MM.1S (cell line): ENCODE data around the gene ABTB2.

ENCODE experiments used
- DNase-seq: peaks from one replicate; pipeline ENCODE4 v3.0.0-alpha.2; 2015
- H2AFZ ChIP-seq: fragments of 300-600 bp; sonication (generic); 2 replicates; pipeline ENCODE4 v1.6.0; 2016; ENCODE audit warnings: antibody characterized with exemption, low read length
- H3F3A ChIP-seq: fragments of 300-600 bp; sonication (generic); 2 replicates; pipeline ENCODE4 v1.6.1; 2016; ENCODE audit warnings: mild to moderate bottlenecking, antibody characterized with exemption, low read length, moderate library complexity, mixed read lengths; ENCODE audit not compliant: insufficient read depth
- H3K27ac ChIP-seq: fragments of 300-600 bp; sonication (generic); 2 replicates; pipeline ENCODE4 v1.5.1; 2016; ENCODE audit warnings: mild to moderate bottlenecking, low read length
- H3K27me3 ChIP-seq: fragments of 300-600 bp; sonication (generic); replicated peaks from 2 replicates; pipeline ENCODE4 v1.6.0; 2016; ENCODE audit warnings: low read length; ENCODE audit not compliant: insufficient read depth
- H3K36me3 ChIP-seq: fragments of 300-600 bp; sonication (generic); replicated peaks from 2 replicates; pipeline ENCODE4 v1.6.1; 2016; ENCODE audit warnings: mild to moderate bottlenecking, low read length, mixed read lengths; ENCODE audit not compliant: insufficient read depth
- H3K4me1 ChIP-seq: fragments of 300-600 bp; sonication (generic); 2 replicates; pipeline ENCODE4 v1.6.1; 2016; ENCODE audit warnings: low read length, mixed read lengths
- H3K4me2 ChIP-seq: fragments of 300-600 bp; sonication (generic); 2 replicates; pipeline ENCODE4 v1.6.0; 2016; ENCODE audit warnings: low read depth, low read length
- H3K4me3 ChIP-seq: fragments of 300-600 bp; sonication (generic); 2 replicates; pipeline ENCODE4 v1.5.1; 2016; ENCODE audit warnings: low read length, mixed read lengths
- H3K79me2 ChIP-seq: fragments of 300-600 bp; sonication (generic); 2 replicates; pipeline ENCODE4 v1.6.1; 2016; ENCODE audit warnings: mixed run types, low read length, mixed read lengths
- H3K9ac ChIP-seq: fragments of 300-600 bp; sonication (generic); 2 replicates; pipeline ENCODE4 v1.6.1; 2016; ENCODE audit warnings: low read length, mixed read lengths
- H3K9me2 ChIP-seq: fragments of 300-600 bp; sonication (generic); replicated peaks from 2 replicates; pipeline ENCODE4 v1.6.1; 2016; ENCODE audit warnings: mild to moderate bottlenecking, low read length, mixed read lengths; ENCODE audit not compliant: insufficient read depth
- H3K9me3 ChIP-seq: fragments of 300-600 bp; sonication (generic); replicated peaks from 2 replicates; pipeline ENCODE4 v1.6.1; 2016; ENCODE audit warnings: mild to moderate bottlenecking, low read length, mixed read lengths; ENCODE audit not compliant: insufficient read depth
- H4K20me1 ChIP-seq: fragments of 300-600 bp; sonication (generic); 2 replicates; pipeline ENCODE4 v1.6.1; 2016; ENCODE audit warnings: mild to moderate bottlenecking, low read length, moderate library complexity, mixed read lengths; ENCODE audit not compliant: insufficient read depth
- EZH2 ChIP-seq: fragments of 300-600 bp; sonication (generic); optimal IDR thresholded peaks from 2 replicates; pipeline ENCODE3; 2017; ENCODE audit warnings: low read depth, mild to moderate bottlenecking, antibody characterized with exemption, low read length, mixed read lengths
- EZH2phosphoT487 ChIP-seq: fragments of 300-600 bp; sonication (generic); IDR thresholded peaks from 2 replicates; pipeline ENCODE4 v1.6.1; 2018; ENCODE audit warnings: antibody characterized with exemption, low read length
- TF ChIP-seq, protein P1 (sequence below): fragments of 300-600 bp; sonication (generic); IDR thresholded peaks from 2 replicates; pipeline ENCODE4 v1.5.1; 2016; ENCODE audit warnings: antibody characterized with exemption, low read length, mixed read lengths

The ABTB2 gene

DNA sequence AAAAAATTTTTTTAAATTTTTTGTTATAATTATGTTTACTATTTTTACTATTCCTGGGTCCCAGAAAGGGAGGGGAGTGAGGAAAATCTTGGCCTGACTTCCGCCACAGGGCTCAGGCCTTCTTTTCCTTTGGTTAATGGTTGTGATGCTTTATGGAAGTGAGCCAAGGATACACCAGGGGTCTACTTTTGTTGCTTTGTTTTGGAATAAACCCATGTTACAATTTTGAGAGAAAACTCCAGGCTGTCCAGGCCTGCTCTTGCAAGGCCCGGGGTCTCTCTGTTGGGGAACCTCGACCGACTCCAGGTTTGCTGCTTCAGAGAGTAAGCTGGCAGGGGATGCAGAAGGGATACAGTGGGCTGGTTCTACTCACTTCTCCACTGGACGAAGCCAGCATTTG is 84.7 kb downstream of the ABTB2 start:
- H3F3A ChIP-seq, result no peaks in the 10 kb centered on the region
- no peaks in the 10 kb centered on the region for H3K9me2 ChIP-seq
- H3K4me2 ChIP-seq, result no peak overlapping the region
- no peaks in the 10 kb centered on the region for H4K20me1 ChIP-seq
- no peaks in the 10 kb centered on the region for H3K79me2 ChIP-seq
- TF ChIP-seq, protein P1, sequence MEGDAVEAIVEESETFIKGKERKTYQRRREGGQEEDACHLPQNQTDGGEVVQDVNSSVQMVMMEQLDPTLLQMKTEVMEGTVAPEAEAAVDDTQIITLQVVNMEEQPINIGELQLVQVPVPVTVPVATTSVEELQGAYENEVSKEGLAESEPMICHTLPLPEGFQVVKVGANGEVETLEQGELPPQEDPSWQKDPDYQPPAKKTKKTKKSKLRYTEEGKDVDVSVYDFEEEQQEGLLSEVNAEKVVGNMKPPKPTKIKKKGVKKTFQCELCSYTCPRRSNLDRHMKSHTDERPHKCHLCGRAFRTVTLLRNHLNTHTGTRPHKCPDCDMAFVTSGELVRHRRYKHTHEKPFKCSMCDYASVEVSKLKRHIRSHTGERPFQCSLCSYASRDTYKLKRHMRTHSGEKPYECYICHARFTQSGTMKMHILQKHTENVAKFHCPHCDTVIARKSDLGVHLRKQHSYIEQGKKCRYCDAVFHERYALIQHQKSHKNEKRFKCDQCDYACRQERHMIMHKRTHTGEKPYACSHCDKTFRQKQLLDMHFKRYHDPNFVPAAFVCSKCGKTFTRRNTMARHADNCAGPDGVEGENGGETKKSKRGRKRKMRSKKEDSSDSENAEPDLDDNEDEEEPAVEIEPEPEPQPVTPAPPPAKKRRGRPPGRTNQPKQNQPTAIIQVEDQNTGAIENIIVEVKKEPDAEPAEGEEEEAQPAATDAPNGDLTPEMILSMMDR, result no peak
- H3K36me3 ChIP-seq, result no peaks in the 10 kb centered on the region
- H2AFZ ChIP-seq, result no peak overlapping the region
- no peak overlapping the region for H3K4me3 ChIP-seq
- no peak for DNase-seq
- H3K9ac ChIP-seq, result no peak overlapping the region
- no peaks in the 10 kb centered on the region for H3K27me3 ChIP-seq
- no peaks in the 10 kb centered on the region for H3K4me1 ChIP-seq
- H3K9me3 ChIP-seq, result no peaks in the 10 kb centered on the region
- no peak overlapping the region for H3K27ac ChIP-seq

DNA sequence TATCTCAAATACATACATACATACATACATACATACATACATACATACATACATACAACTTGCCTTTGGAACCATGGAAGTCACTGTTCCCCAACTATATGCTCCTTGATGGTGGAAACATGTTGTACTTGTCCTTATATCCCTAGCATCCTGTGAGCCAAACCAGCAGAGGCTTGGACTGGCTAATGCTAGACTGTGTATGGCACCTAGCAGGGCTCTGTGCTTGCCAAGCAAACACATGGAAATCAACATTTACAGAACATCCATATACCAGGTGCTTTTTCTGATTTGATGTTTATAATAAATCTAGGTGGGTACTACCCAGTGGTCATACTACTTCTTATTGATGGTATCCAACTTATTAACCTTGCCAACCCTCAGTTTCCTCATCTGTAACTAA is 86.1 kb downstream of the ABTB2 start:
- no peak for TF ChIP-seq EZH2phosphoT487
- TF ChIP-seq EZH2, result no peak
- TF ChIP-seq, protein P1, result no peak
- no peaks in the 10 kb centered on the region for H3F3A ChIP-seq
- H3K36me3 ChIP-seq, result no peaks in the 10 kb centered on the region
- H3K9ac ChIP-seq, result no peak overlapping the region
- H3K4me1 ChIP-seq, result no peaks in the 10 kb centered on the region
- no peak for DNase-seq
- H3K27ac ChIP-seq, result no peak overlapping the region
- H3K27me3 ChIP-seq, result no peaks in the 10 kb centered on the region
- H3K9me3 ChIP-seq, result no peaks in the 10 kb centered on the region
- no peak overlapping the region for H2AFZ ChIP-seq
- no peaks in the 10 kb centered on the region for H3K79me2 ChIP-seq
- no peaks in the 10 kb centered on the region for H4K20me1 ChIP-seq
- H3K4me3 ChIP-seq, result no peak overlapping the region
- H3K4me2 ChIP-seq, result no peak overlapping the region
- H3K9me2 ChIP-seq, result no peaks in the 10 kb centered on the region

DNA sequence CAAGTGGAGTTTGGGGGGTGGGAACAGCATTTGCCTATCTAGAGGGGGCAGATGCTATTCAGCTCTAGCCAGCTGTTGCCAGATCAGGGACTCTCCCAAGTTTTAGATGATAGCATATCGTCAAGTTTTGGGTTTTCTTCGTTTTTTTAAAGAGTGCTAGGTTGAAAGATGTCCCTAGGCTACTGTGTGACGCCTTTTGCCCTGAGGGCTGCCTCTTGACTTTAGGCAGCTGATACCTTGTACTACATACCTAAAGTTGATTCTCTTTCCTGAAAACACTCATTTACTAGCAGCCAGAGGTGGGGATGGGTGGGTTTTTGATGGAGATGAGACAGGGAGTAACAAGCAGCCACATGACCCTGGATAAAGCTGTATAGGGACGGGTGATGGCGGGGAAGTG is 87.1 kb downstream of the ABTB2 start:
- H3K9me3 ChIP-seq, result no peaks in the 10 kb centered on the region
- no peaks in the 10 kb centered on the region for H3K79me2 ChIP-seq
- H3F3A ChIP-seq, result no peaks in the 10 kb centered on the region
- H3K4me2 ChIP-seq, result no peak overlapping the region
- no peak overlapping the region for H2AFZ ChIP-seq
- no peaks in the 10 kb centered on the region for H4K20me1 ChIP-seq
- H3K4me3 ChIP-seq, result no peak overlapping the region
- TF ChIP-seq, protein P1, result no peak
- TF ChIP-seq EZH2 (no peak), EZH2phosphoT487 (no peak)
- H3K9me2 ChIP-seq, result no peaks in the 10 kb centered on the region
- no peaks in the 10 kb centered on the region for H3K36me3 ChIP-seq
- DNase-seq, result no peak
- no peaks in the 10 kb centered on the region for H3K27me3 ChIP-seq
- H3K4me1 ChIP-seq, result no peaks in the 10 kb centered on the region
- H3K9ac ChIP-seq, result no peak overlapping the region
- H3K27ac ChIP-seq, result no peak overlapping the region
